PFSK-1 (cell line): ENCODE data around the gene CRYGC.

Experiments used
- POLR2AphosphoS5 ChIP-seq: IDR thresholded peaks from 2 replicates; pipeline ENCODE4 v1.6.1; 2012; ENCODE audit warnings: low read depth, mild to moderate bottlenecking, control low read depth, low read length, moderate library complexity
- REST ChIP-seq, 2 experiments: IDR thresholded peaks; 2 replicates each; pipeline versions ENCODE4 v1.6.1 to v1.8.0; 2011 to 2012; ENCODE audit warnings: low read depth in 2 of 2, low read length in 2 of 2, control low read depth in 1 of 2, inconsistent platforms in 1 of 2, mild to moderate bottlenecking in 1 of 2, moderate library complexity in 1 of 2; ENCODE audit not compliant: insufficient read depth in 1 of 2
- SIN3A ChIP-seq: IDR thresholded peaks from 2 replicates; pipeline ENCODE4 v1.6.1; 2012; ENCODE audit warnings: mild to moderate bottlenecking, low read length, moderate library complexity, borderline replicate concordance; ENCODE audit not compliant: insufficient read depth
- TAF1 ChIP-seq: IDR thresholded peaks from 2 replicates; pipeline ENCODE4 v1.6.1; 2012; ENCODE audit warnings: low read length, control low read depth, borderline replicate concordance; ENCODE audit not compliant: insufficient read depth

GRCh38 chr2:208129744-208130711, at the start of gene CRYGC:
- TF ChIP-seq POLR2AphosphoS5 (no peak), REST (IDR thresholded peaks at IDR 0.05; ENCODE audit: insufficient read depth in 1 of 2, low read depth in 2 of 2, low read length in 2 of 2) (no peak), SIN3A (no peak), TAF1 (no peak)
